Measurements from ENCODE around the gene ASIC2.

Gene ASIC2

DNA sequence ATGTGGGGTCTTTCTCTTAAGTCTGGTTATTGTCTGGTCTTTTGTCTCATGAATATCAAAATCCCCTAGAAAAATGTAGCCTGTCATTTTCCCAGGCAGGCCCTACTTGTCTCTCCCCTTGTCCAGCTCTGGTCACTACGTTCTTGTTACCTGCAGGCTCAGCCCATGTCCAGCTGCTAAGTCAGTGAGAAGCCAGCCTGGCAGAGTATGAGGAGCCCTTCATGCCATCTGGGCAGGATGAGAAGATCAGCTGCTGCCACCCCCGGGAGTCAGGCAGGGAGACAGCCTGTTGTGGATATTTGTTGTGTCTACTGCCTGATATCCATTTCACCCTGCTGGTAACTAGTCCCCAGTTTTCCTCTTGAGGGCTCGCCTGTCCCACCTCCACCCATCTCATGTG, 88.9 kb downstream of the ASIC2 start:
- DNase-seq (ENCODE audit: low read depth in 2 of 2), result no peak

GRCh38 chr17:33202796-33203495, 90.1 kb downstream of the ASIC2 start:
- no peak for DNase-seq (ENCODE audit: low read depth in 2 of 2)

- no peak for DNase-seq (ENCODE audit: low read depth in 2 of 2)
Measured at GRCh38 chr17:33202021-33202420, 91.1 kb downstream of the ASIC2 start.

- no peak for DNase-seq (ENCODE audit: low read depth in 2 of 2)
Measured at GRCh38 chr17:33201283-33201682, 91.8 kb downstream of the ASIC2 start.

GRCh38 chr17:33200587-33200986, 92.5 kb downstream of the ASIC2 start:
- no peak for DNase-seq (ENCODE audit: low read depth in 2 of 2)

DNA sequence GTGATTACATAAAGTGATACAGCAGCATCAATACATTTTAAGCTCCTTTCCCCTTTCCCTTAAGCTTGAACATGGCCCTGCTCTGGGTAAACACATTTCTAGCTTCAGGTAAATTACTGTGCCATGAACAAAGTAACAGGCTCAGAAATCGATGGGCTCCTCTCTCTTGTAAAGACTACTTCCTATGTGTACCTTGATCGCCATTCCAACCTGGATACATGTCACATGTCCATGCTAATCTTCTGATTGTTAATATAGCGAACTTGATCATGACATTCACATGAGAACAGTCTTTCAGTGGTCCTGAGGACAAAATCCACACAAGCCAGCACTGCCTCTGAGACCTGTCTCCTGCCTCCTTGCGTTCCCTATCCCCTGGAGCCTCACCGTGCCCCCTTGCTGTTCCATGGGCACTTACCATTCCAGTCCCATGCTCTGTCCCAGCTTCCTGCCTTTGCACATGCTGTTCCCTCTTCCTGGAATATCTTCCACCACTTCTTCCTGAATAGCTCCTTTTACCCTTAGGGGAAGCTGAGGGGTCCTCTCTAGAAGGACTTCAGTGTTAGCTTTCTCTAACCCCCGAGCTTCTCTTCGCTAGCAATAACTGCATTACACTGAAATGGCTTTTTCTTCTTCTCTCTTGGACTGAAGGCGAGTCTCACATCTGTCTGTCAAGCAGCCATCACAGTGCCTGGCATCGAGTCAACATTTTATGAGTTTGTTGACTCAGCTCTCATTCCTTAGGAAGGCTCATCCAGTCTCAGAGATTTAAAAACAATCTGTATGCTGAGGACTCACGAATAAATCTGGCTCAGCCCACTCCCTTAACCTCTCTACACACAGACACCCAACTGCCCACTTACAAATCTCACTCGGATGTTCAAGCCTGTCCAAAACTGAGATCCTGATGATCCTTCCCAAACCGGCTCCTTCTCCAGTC, 93.3 kb downstream of the ASIC2 start:
- DNase-seq (ENCODE audit: low read depth in 2 of 2), result no peak

DNA sequence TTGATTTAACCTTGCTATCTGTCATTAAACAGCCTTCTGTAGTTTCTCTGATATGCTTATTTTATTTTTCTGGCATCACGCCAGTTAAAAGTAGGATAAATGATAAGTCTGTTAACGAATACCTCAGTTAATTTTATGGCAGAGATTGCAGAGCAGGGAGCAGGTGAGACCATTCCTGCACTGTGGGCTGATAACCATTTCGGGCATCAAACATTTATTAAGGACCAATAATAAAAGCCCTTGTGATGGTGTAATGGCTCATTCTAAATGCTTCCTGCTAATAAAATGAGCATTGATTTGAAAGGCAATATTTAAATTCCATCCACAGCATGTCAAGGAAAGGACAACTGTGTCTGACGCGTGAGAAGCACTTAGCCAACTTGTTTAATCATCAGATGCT, 94.1 kb downstream of the ASIC2 start:
- no peak for DNase-seq (ENCODE audit: low read depth in 2 of 2)

GRCh38 chr17:33197342-33197741, 95.8 kb downstream of the ASIC2 start:
- DNase-seq (ENCODE audit: low read depth in 2 of 2), result no peak

DNA sequence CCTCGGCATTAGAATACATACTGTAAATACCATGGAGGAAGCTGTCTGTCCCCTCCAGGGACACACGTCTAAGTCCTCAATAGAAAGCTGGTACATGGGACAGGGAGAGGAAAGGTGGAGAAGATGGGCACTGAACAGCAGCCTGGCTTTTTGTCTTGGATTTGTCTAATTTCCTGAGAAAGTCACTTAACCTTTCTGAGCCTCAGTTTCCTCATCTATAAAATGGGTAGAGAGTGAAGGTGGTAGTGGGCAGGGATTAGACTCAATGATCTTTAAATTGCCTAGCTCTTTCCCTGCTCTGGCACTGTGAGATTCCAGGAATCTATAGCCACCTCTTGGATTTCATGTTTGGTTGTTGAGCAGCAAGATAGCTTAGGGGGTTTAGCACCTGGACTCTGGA, 96.2 kb downstream of the ASIC2 start:
- DNase-seq (ENCODE audit: low read depth in 2 of 2), result no peak

- no peak for DNase-seq (ENCODE audit: low read depth in 2 of 2)
Measured at GRCh38 chr17:33192951-33193911, 99.9 kb downstream of the ASIC2 start.

GRCh38 chr17:33183487-33184026, 109.5 kb downstream of the ASIC2 start:
- DNase-seq (ENCODE audit: low read depth in 2 of 2), result no peak

- no peak for DNase-seq (ENCODE audit: low read depth in 2 of 2)
Measured at GRCh38 chr17:33179151-33179550, 113.9 kb downstream of the ASIC2 start.

DNA sequence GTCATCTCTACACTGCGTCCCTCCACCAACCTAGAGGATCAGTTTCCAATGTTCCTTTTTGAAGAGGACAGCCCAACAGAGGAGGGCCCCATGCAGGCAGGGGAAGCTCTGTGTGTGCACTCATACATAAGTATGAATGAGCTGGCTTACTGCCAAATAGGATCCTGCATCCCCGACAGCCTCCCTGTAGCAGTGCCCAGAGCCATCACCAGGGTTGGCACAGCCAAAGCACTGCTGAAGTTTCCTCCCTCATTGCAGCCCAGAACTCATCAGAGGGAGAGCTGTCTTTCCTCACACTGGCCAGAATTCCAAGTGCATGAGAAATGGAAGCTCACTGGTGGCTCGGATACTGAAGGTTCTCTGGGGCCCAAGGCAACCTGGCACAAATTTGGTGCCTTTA, 114.4 kb downstream of the ASIC2 start:
- no peak for DNase-seq (ENCODE audit: low read depth in 2 of 2)

- no peak for DNase-seq (ENCODE audit: low read depth in 2 of 2)
Measured at GRCh38 chr17:33175562-33175961, 117.5 kb downstream of the ASIC2 start.

GRCh38 chr17:33171931-33172330, 121.2 kb downstream of the ASIC2 start:
- no peak for DNase-seq (ENCODE audit: low read depth in 2 of 2)

- DNase-seq (ENCODE audit: low read depth in 2 of 2), result no peak
Measured at GRCh38 chr17:33169580-33170285, 123.4 kb downstream of the ASIC2 start.

- no peak for DNase-seq (ENCODE audit: low read depth in 2 of 2)
Measured at GRCh38 chr17:33167736-33168135, 125.4 kb downstream of the ASIC2 start.

GRCh38 chr17:33166472-33166871, 126.6 kb downstream of the ASIC2 start:
- DNase-seq (ENCODE audit: low read depth in 2 of 2), result no peak

DNA sequence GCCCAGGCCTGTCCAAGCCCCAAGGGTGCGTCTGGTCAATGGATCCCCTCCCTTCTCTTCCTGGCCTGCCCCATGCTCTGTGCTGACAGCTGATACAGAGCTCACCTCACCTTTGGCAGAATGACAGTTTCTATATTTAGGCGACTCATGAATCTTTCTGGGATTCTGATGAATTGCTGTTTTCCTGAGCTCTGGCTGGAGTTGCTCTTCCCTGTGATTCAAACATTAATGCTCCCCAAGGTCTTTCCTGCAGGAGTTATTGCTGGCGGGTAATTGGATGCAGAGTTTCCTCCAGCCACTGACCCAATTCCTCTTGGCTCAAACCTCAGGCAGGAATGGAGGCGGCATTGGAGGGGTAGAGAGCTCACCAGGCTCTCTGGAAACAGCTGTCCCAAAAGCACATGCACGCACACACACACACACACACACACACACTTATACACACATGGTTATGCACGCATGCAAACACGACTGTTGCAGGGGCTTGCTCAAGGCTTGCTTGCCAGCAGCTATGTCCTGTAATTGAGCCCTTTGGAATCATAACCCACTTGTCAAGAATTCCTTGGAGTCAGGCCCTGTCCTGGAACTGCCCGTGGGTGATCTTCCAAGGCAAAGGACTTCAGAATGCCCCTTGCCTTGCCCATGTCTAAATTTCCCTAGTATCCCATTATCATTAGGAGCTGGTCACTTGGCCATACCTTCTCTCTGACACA, 128.8 kb downstream of the ASIC2 start:
- DNase-seq (ENCODE audit: low read depth in 2 of 2), result no peak

DNA sequence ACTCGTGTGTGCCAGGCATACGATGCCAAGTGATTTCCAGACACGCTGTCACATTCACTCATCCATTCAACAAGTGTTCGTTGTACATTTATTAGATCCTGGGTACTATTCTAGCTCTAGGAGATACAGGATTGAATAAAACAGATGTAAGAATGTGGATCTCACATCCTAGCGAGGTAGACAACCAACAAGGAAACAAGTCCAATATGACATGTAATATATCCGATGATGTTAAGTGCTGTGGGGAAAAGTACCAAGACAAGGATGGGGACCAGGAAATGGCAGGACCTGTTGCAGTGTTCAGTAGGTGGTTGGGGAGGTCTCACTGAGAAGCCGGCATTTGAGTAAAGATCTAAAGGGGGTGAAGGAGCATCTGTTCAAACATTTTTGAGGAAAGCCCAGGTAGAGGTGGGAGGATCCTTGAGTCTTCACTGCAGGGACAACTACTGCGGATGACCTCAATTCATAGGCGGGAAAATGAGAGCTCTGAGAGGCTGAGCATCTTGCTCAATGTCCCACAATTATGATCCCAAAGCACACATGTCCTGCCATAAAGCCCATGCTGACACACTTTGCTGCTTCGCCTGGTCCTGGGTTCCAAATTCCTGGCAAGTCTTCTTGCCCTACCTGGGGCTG, 129.4 kb downstream of the ASIC2 start:
- no peak for DNase-seq (ENCODE audit: low read depth in 2 of 2)

All from activated CD4-positive, alpha-beta T cell treated with anti-CD3 and anti-CD28 coated beads for 24 hours (primary cell).